SK-N-SH treated with all-trans-retinoic acid at 6 μM for 48 hours (cell line): ENCODE data around the gene FBXO48.

Experiments used
- BACH2 ChIP-seq: fragments of 250-450 bp; sonication (Bioruptor Pico); IDR thresholded peaks from 2 replicates; pipeline ENCODE4 v1.9.0; 2021; ENCODE audit warnings: mild to moderate bottlenecking, borderline replicate concordance
- CREB5 ChIP-seq: fragments of 250-450 bp; sonication (Bioruptor Pico); IDR thresholded peaks from 2 replicates; pipeline ENCODE4 v1.5.1; 2020; ENCODE audit warnings: low read depth, mild to moderate bottlenecking, moderate library complexity
- CSRNP3 ChIP-seq: fragments of 250-450 bp; sonication (Bioruptor Pico); IDR thresholded peaks from 2 replicates; pipeline ENCODE4 v1.5.1; 2021; ENCODE audit warnings: mild to moderate bottlenecking, moderate library complexity
- ESRRG ChIP-seq: fragments of 250-450 bp; sonication (Bioruptor Pico); IDR thresholded peaks from 2 replicates; pipeline ENCODE4 v1.6.1; 2021; ENCODE audit warnings: mild to moderate bottlenecking
- ISL1 ChIP-seq: fragments of 250-450 bp; sonication (Bioruptor Pico); IDR thresholded peaks from 2 replicates; pipeline ENCODE4 v2.1.2; 2022; ENCODE audit warnings: mild to moderate bottlenecking, moderate library complexity
- RARB ChIP-seq: fragments of 250-450 bp; sonication (Bioruptor Pico); IDR thresholded peaks from 2 replicates; pipeline ENCODE4 v1.8.0; 2021; ENCODE audit warnings: mild to moderate bottlenecking, moderate library complexity

GRCh38 chr2:68456198-68456597 is 10.9 kb downstream of the FBXO48 start:
- TF ChIP-seq ISL1 (no peak), CREB5 (no peak), CSRNP3 (CRISPR knock-in tag) (no peak), RARB (CRISPR knock-in tag) (no peak), ESRRG (no peak), BACH2 (CRISPR knock-in tag) (no peak)
